Hematopoietic multipotent progenitor cell treated with erythropoietin and hydrocortisone succinate and interleukin-3 and kit ligand, for 8 days (in vitro differentiated cells): Measurements from ENCODE around the gene AMN.
"Not testable (repeated sequence)": the region's sequence is repeated elsewhere in the genome, so short reads cannot be mapped to it uniquely, and the experiment has no call there.

Experiments used
- DNase-seq: peaks from one replicate; pipeline ENCODE4 v3.0.0-alpha.2; 2015

AMN gene

DNA sequence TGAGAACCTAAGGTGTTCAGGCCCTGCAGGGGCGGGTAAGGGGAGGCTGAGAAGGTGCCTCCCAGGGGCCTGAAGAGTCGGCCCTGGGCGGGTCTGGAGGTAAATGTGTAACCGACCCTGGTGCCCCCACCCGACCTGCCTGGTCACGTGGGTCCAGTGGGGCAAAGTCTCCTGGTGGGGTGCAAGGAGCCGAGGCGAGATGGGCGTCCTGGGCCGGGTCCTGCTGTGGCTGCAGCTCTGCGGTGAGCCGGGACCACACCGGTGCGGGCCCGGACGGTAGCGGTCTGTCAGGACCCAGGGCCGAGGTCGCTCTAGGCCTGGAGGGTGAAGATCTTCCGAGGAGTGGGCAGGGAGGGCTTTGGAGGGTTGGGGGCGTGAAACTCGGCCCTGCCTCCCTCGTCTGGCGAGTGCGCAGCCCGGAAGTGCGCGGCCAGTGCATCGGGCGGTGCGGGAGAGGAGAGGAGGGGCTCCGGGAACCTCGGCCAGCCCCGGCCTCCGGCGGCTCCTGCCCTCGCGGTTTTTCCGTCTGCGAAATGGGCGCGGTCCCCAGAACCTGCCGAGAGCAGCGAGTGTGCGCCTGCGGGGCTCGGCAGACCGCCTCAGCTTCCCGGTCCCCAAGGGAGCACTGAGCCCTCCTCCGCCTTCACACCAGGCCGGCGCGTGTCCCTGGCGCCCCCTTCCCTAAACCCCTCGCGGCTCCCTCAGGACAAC, at the start of gene AMN:
AMN (plus strand) TSS at position 174 of the 711 bp plus-strand sequence; CDS start at position 200, 26 bp downstream.
- DNase-seq, result no peak

- DNase-seq, result no peak
Observed at GRCh38 chr14:102873131-102873530, 49.3 kb upstream of the AMN start.

GRCh38 chr14:102873546-102874061, 48.9 kb upstream of the AMN start:
- no peak for DNase-seq

DNA sequence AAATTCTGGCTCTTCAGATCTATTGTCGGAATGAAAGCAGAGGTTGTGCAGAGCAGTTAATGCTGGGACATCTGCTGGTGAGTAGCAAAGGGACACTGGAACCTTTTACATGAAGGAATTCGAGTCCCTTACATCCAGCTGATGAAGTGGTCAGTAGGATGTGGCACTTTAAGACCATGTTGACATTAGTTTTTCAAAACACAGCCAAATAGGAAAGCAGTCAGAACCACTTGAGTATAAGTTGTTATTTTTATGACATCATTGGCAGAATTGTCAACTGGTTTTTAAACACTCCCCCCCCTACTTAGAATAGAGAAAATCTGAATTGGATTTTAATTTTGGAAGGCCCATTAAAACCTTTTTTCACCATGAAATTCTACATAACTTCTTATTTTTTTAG, 46.8 kb upstream of the AMN start:
- DNase-seq, result no peak

DNA sequence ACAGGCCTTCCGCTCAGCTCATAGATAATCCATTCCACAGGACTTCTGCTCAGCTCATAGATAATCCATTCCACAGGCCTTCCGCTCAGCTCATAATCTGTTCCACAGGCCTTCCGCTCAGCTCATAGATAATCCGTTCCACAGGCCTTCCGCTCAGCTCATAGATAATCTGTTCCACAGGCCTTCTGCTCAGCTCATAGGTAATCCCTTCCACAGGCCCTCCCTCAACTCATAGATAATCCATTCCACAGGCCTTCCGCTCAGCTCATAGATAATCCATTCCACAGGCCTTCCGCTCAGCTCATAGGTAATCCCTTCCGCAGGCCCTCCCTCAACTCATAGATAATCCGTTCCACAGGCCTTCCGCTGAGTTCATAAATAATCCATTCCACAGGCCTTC, 45.0 kb upstream of the AMN start:
- not testable (repeated sequence) for DNase-seq

GRCh38 chr14:102878174-102878969, 44.1 kb upstream of the AMN start:
- no peak for DNase-seq

DNA sequence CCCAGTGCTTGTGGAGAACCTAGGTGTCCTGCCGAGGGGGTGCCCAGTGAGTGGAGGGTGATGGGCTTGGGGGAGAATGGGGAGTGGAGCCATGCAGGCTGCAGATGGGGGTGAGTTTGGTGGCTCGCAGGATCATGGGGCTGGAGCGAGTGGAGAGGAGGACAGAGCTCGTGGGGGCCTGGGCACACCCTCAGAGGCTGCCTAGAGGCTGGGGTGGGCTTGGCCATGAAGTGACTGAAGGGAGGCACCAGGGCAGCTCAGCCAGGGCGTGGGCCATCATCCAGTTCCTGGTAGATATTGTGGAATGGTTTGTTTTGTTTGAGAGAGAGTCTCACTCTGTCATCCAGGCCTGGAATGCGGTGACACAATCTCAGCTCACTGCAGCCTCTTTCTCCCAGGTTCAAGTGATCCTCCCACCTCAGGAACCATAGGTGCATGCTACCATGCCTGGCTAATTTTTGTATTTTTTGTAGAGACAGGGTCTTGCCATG, 43.4 kb upstream of the AMN start:
- no peak for DNase-seq

- no peak for DNase-seq
Observed at GRCh38 chr14:102882226-102882906, 40.1 kb upstream of the AMN start.

DNA sequence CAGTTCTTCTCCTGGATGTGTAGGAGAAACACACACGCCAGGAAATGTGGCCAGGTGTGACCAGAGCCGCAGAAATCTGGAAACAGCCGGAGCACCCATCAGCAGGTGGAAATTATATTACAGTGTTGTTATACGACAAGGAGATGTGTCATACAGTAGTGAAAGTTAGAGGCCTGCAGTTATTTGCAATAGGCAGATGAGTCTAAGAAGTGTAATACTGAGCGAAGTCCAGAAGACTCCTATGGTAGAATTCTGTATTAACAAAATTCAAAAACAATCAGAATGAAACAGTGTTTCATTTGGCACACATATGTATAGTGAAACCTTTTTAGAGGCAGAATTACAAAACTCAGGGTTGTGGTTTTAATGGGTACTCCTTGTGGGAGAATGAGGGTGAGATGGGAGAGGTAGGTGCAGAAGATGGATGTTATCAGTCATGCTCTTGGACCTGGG, 39.3 kb upstream of the AMN start:
- DNase-seq, result no peak

DNA sequence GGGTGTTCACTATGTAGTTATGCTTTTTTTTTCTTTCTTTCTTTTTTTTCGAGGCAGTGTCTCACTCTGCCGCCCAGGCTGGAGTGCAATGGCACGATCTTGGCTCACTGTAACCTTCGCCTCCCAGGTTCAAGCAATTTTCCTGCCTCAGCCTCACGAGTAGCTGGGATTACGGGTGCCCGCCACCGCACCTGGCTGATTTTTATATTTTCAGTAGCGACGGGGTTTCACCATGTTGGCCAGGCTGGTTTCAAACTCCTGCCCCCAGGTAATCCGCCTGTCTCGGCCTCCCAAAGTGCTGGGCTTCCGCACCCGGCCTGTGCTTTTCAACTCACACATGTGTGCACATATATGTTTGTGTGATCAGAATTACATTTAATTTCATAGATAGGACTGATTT, 38.9 kb upstream of the AMN start:
- no peak for DNase-seq

GRCh38 chr14:102885737-102886447, 36.6 kb upstream of the AMN start:
- no peak for DNase-seq

GRCh38 chr14:102888748-102889147, 33.7 kb upstream of the AMN start:
- no peak for DNase-seq

DNA sequence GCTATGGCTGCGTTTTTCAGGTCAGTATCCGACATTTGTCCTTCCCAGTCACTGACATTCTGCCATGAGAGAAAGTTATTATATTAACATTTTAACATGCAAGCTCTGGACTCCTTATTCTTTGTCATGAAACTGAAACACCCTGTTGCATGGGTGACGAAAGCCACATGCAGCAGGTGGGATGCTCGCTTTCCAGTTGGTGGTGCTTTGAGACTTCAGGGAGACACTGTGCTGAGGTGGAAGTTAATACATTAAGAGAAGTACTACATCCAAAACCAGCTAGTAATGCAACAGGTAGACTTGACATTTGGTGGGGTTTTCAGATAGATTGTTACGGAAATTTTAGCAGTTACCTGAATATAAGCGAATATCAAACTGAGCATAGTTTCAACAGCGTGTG, 32.8 kb upstream of the AMN start:
- no peak for DNase-seq

GRCh38 chr14:102891111-102891510, 31.4 kb upstream of the AMN start:
- no peak for DNase-seq

DNA sequence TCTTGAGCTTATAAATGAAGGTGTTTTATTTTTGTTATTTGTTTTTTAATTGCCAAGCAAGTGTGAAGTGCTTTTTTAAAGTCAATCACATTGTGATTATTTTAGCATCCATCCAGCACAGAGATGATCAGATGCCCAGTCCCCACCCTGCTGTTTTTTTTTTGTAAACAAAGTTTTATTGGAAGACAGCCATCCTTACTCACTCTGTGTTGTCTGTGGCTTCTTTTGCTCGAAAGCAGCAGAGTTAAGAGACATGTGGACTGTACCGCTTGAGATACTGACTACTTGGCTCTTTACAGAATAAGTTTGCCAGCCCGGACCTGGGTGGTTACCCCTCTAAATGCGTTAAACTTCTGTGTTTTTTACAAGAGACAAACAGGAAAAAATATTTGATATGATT, 30.9 kb upstream of the AMN start:
- no peak for DNase-seq

DNA sequence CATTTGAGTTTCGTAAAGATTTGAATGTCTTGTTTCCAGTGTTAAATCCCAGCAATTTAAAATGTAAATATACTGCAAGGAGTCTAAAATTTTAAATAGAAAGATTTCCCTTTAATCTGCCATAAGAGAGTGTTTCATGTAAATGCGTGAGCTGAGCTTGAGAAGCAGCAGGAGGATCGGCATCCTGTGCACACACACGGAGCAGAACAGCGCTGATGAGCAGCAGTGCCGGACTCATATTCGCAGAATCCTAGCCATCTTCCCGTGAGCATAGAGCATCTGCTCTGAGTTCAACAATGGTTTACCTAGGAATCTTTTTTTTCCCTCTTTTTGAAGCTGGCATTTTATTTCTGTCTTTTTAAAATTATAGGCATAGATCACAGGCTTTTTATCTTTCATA, 29.8 kb upstream of the AMN start:
- no peak for DNase-seq

- no peak for DNase-seq
Observed at GRCh38 chr14:102893452-102893851, 29.0 kb upstream of the AMN start.

DNA sequence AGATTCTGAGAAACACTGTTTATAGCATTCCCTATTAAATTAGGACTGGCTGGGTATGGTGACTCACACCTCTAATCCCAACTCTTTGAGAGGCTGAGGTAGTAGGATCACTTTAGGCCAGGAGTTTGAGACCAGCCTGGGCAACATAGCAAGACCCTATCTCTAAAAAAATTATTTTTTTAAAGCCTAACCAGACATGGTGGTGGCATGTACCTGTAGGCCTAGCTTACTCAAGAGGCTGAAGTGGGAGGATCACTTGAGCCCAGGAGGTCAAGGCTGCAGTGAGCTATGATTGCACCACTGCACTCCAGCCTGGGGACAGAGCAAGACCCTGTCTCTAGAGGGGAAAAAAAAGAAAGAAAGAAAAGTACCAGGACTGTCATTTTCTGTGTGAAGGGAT, 25.7 kb upstream of the AMN start:
- not testable (repeated sequence) for DNase-seq

DNA sequence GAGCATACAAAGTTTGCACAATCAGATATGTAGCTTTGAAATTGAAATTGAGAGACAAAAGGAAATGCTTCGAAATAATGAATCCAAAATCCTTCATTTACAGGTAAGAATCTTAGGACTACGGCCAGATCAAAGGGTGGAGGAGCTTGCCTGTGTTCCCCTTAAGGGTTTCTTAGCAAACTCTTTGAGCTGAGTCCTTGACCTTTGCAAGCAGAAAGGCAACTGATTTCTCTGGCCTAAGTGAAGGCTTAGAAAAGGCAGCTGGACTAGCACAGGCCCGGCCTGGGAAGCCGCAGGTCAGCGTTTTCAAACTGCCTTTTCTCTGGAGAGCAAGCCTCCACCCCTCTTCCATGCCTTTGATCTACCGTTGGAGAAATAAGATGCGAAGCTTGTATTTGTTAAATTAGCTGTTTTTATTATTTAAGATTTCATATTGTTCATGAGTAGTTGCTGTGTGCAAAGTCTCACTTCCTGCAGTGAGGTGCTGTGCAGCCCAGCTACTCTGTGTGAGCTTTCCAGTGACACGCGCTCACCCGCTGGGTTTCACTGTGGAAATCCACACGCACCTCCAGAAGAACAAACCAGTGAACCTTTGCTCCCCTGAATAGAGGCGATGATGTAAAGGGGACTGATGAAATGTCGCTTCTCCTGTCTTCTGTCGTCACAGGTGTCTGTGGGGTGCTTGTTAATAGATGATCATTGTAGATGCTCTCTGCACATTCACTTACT, 25.0 kb upstream of the AMN start:
- no peak for DNase-seq

DNA sequence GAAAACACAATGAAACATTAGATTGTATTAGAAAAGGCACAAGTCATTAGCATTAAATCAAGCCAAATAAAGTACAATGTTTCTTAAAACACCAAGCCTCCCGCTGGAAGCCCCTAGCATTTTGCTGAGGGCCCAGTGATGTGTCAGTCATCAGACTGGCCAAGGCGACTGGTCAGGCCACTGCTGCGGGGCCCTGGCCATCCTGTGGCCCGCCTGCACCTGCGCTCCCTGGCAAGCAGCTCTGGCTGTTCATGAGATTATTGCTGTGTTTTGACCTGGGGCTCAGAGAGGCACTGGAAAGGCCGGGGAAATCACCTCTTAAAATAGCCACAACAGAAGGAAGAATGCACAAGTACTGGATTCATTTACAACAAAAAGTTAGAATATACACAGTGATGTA, 24.2 kb upstream of the AMN start:
- DNase-seq, result no peak

GRCh38 chr14:102898776-102899515, 23.5 kb upstream of the AMN start:
- DNase-seq, result no peak
